HG03064 (cell line): ENCODE data around the gene TRAPPC14.

ENCODE experiments used
- ATAC-seq: cut with Tn5 transposase; IDR thresholded peaks from one replicate; pipeline ENCODE4 v1.9.1; 2021; ENCODE audit warnings: low read depth; ENCODE audit not compliant: unreplicated experiment

The TRAPPC14 gene

DNA sequence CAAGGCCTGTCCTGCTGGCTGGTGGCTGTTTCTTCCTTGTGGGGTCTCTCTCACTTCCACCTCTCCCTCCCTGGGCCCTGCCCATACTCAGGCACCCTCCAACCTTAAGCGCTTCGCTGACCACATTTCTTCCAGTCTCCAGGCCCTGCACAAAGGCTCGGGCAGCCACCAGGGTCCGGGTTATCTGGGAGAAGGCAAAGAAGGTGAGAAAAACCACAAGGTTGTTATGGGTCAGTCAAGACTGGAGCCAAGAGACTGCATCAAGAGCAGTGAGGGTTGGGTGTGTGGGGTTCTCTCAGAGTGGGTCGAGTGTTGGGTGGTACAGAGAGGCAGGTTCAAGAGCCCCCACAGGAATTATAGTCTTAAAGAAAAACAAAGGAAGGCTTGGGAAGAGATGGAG, 16.1 kb upstream of the TRAPPC14 start:
- ATAC-seq: no peak

DNA sequence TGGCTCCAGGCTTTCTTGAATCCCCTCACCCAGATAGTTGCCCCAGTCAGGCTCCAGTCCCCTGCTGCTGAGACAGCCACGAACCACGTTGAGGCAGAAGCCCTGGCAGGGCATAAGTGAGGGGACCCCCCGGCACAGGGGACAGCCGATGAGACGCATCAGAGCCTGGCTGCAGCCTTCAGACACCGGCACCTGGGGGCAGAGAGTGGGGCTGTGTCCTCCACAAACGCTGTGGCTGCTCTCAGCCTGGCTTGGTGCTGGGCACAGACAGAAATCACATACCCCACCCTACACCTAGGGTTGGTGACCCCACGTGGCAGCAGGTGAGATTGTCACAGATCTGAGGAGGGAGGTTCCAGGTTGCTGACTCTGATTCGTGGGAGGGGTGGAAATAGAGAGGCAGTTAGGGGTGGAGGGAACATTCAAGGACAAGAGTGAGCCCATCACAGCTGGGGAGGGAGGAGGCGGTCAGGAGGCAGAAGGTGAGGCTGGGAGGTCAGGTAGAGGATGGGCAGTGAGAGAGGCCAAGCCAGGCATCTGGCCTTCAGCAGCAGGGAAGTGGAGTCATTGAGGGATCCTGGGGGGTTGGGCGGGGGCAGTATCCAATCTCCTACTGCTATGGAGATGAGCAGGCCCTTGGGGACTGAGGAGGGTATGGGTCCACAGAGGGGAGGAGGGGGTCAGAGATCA, 15.4 kb upstream of the TRAPPC14 start:
- no peak for ATAC-seq

DNA sequence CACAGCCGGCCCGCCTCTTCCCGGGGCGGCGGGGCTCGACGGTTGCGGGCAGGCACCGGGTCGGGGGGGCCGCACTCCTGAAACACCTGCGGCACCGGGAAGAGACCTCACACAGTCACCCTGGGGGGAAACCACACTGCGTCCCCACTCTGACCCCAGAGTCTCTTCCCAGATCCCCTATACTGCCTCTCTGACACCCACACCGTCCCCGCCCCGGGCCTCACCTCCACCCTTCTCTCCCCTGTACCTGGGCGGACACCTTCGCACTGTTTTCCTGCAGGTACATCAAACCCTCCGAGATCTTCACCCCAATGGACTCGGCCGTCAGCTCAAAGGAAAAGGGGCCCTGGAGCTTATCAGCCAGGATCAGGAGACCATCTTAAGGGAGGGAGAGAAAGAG, 13.3 kb upstream of the TRAPPC14 start:
- ATAC-seq: no peak

- ATAC-seq: no peak
Observed at GRCh38 chr7:100171087-100171681, 12.7 kb upstream of the TRAPPC14 start.

- no peak for ATAC-seq
Observed at GRCh38 chr7:100170101-100170897, 11.8 kb upstream of the TRAPPC14 start.

DNA sequence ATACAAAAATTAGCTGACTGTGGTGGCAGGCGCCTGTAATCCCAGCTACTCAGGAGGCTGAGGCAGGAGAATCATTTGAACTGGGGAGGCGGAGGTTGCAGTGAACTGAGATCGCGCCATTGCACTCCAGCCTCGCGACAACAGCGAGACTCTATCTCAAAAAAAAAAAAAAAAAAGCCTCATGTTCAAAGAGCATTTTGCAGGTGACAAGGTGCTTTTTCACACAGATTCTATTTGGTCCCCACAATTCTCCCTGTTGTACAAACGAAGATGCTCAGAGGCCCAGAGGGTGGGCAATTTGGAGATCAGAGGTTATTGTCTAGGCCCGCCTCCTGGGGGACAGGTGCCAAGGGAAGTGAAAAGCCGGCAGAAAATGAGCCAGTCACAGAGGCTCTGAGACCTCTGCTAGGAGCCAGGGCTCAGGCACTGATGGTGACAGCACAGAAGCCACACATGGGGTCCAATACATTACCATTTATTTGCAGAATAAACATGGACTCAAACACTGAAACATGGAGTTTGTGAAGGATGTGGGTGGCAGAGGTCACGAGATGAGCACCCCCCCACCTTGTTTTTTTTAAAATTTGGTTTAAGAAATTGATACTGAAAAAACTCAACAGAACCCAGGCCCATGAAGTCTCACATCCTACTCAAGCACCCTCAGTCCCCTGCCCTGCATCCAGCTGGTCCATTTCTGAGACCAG, 10.8 kb upstream of the TRAPPC14 start:
- ATAC-seq: no peak

DNA sequence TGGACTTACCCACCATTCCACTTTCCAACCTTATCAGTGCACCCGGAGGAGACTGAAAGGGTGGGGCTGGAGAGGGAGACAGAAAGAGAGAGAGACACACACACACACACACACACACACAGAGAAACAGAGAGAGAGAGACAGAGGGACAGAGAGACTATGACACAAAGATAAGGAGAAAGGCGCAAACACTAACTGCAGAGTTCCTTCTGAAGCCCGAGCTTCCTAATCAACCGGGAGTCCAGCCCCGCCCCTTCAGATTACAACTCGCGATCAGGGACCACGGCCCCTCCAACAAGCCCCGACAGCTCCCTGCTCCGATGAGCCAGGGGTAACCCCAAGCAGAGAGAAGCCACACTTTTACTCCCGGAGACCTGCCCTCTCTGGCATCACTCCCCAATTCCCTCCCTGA, 9.4 kb upstream of the TRAPPC14 start:
- ATAC-seq: no peak

- no peak for ATAC-seq
Observed at GRCh38 chr7:100166970-100167911, 8.7 kb upstream of the TRAPPC14 start.

GRCh38 chr7:100166317-100166940, 7.9 kb upstream of the TRAPPC14 start:
- no peak for ATAC-seq

DNA sequence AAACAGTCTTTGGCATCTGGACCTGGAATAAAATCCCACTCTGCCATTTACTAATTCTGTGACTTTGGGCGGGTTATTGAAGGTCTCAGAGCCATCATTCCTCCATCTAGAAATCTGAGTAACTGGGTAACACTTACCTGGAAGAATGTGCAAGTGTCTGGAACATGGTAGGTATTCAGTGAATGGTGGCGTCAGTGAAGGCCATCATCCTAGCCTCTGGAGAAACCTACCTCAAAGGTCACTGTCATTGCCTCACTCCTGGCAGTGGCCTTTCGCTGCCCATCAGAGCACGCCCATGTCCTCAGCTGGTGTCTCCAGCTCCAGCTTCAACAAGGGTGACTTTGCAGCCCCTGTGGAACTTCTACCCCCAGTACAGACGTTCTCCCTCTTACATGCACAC, 5.3 kb upstream of the TRAPPC14 start:
- ATAC-seq: no peak

GRCh38 chr7:100163006-100163531, 4.5 kb upstream of the TRAPPC14 start:
- ATAC-seq: no peak

- no peak for ATAC-seq
Observed at GRCh38 chr7:100160067-100160466, 1.5 kb upstream of the TRAPPC14 start.

- no peak for ATAC-seq
Observed at GRCh38 chr7:100159099-100159623, 638 bp upstream of the TRAPPC14 start.

GRCh38 chr7:100157334-100158228, 942 bp downstream of the TRAPPC14 start:
- ATAC-seq: peak; percentile 10

GRCh38 chr7:100157069-100157333, 1.5 kb downstream of the TRAPPC14 start:
- no peak for ATAC-seq

- no peak for ATAC-seq
Observed at GRCh38 chr7:100156331-100157068, 2.0 kb downstream of the TRAPPC14 start.

DNA sequence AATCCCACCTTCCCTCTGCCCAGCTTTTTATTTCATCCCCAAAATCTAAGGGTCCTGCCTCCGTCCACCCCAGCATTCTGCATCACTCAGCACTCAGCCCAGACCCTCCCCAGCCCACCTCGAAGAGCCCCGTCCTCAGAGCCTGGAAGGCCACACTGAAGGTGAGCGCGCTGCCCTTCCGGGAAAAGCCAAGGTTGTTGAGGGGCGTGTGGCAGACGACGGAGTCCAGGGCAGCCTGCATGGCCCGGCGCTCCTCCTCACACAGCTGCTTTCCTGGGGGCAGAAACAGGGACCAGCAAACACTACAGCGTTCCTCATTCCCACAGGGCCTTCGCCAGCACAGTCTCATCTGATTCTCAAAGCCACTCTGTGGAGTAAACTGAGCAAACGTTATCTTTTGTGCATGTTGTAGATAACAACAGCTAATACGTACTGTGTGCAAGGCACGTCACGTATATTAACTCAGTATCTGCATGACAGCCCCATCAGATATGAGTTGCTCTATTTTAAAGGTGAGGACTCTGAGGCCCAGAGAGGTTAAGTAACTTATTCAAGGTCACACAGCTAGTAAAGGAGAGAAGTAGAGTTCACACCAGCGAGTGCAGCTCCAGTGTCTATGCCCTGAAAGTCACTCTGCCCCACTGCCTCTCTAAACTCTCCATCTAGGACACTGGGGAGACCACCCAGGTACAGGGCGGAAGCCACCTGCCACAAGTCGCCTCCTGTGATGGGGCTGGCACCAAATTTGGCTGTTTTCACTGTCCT, 2.8 kb downstream of the TRAPPC14 start:
- ATAC-seq: no peak
